ENCODE measurements around the gene CSRNP3.

Gene CSRNP3

GRCh38 chr2:165469417-165469816 lies at the start of gene CSRNP3:
Gene CSRNP3, plus strand, starts transcription at chr2:165469698. Its CDS starts 125,368 bp downstream, at chr2:165595066.
- peak within 1 kb of the TSS; percentile 67 for H3K27ac ChIP-seq
- TF ChIP-seq CTCF (IDR thresholded peaks at IDR 0.05) (no peak), ZFX (IDR thresholded peaks at IDR 0.05; ENCODE audit: borderline replicate concordance) (no peak)

GRCh38 chr2:165420231-165420630 lies 49.3 kb upstream of the CSRNP3 start:
- TF ChIP-seq CTCF (IDR thresholded peaks at IDR 0.05) (no peak), ZFX (IDR thresholded peaks at IDR 0.05; ENCODE audit: borderline replicate concordance) (no peak)

GRCh38 chr2:165423081-165423480 lies 46.4 kb upstream of the CSRNP3 start:
- H3K27ac ChIP-seq = no peak overlapping the region
- TF ChIP-seq CTCF (IDR thresholded peaks at IDR 0.05) (no peak), ZFX (IDR thresholded peaks at IDR 0.05; ENCODE audit: borderline replicate concordance) (no peak)

More at GRCh38 chr2:165420231-165420630, 49.3 kb upstream of the CSRNP3 start:
- no peak overlapping the region for H3K27ac ChIP-seq

GRCh38 chr2:165425556-165425955 lies 43.9 kb upstream of the CSRNP3 start:
- TF ChIP-seq CTCF (IDR thresholded peaks at IDR 0.05) (no peak), ZFX (IDR thresholded peaks at IDR 0.05; ENCODE audit: borderline replicate concordance) (no peak)
- no peak overlapping the region for H3K27ac ChIP-seq

- TF ChIP-seq ZFX (IDR thresholded peaks at IDR 0.05; ENCODE audit: borderline replicate concordance) (no peak), CTCF (IDR thresholded peaks at IDR 0.05) (no peak)
- no peak overlapping the region for H3K27ac ChIP-seq
Measured at GRCh38 chr2:165427686-165428085, 41.8 kb upstream of the CSRNP3 start.

- H3K27ac ChIP-seq = no peak overlapping the region
- no peak for TF ChIP-seq ZFX (IDR thresholded peaks at IDR 0.05; ENCODE audit: borderline replicate concordance)
- TF ChIP-seq CTCF (IDR thresholded peaks at IDR 0.05) = no peak
Measured at GRCh38 chr2:165428926-165429325, 40.6 kb upstream of the CSRNP3 start.

- TF ChIP-seq ZFX (IDR thresholded peaks at IDR 0.05; ENCODE audit: borderline replicate concordance) = no peak
- TF ChIP-seq CTCF (IDR thresholded peaks at IDR 0.05) = no peak
- no peak overlapping the region for H3K27ac ChIP-seq
Measured at GRCh38 chr2:165431014-165431413, 38.5 kb upstream of the CSRNP3 start.

All from 22Rv1 (cell line).